T47D (cell line): Measurements from ENCODE around the gene KCNIP3.

Experiments used
- DNase-seq, 2 experiments: peaks; one replicate each; pipeline versions ENCODE4 v3.0.0 to v3.0.0-alpha.2; 2011 to 2012; ENCODE audit warnings: low read depth in 1 of 2, low spot score in 1 of 2
- JUND ChIP-seq: IDR thresholded peaks from 2 replicates; pipeline ENCODE4 v1.6.1; 2012; ENCODE audit warnings: low read depth
- in situ Hi-C: cut with HindIII; loops from 2 replicates; pipeline ENCODE4 v1.10.0; 2016; ENCODE audit warnings: low sequenced_read_pairs, low pct_unique_long_range_greater_than_20kb

Gene KCNIP3

GRCh38 chr2:95276888-95277245, 20.3 kb upstream of the KCNIP3 start:
- TF ChIP-seq JUND: no peak
- in situ Hi-C loops: no loop called here
- no peak for DNase-seq

- TF ChIP-seq JUND: no peak
These were observed 19.8 kb upstream of the KCNIP3 start for GRCh38 chr2:95277246-95277906.

GRCh38 chr2:95278051-95278471, 19.1 kb upstream of the KCNIP3 start:
- no peak for TF ChIP-seq JUND
- DNase-seq: no peak
- in situ Hi-C loops: no loop called here

More at GRCh38 chr2:95277246-95277906, 19.8 kb upstream of the KCNIP3 start:
- in situ Hi-C loops: no loop called here
- peak in 1 of 2 experiments; percentile 54 for DNase-seq

- in situ Hi-C loops: no loop called here
- DNase-seq: no peak
- TF ChIP-seq JUND: no peak
These were observed 18.4 kb upstream of the KCNIP3 start for GRCh38 chr2:95278637-95279225.

GRCh38 chr2:95279435-95280035, 17.6 kb upstream of the KCNIP3 start:
- in situ Hi-C loops: no loop called here
- DNase-seq: no peak
- no peak for TF ChIP-seq JUND

- DNase-seq: no peak
- in situ Hi-C loops: no loop called here
- no peak for TF ChIP-seq JUND
These were observed 16.1 kb upstream of the KCNIP3 start for GRCh38 chr2:95281071-95281470.

- no peak for TF ChIP-seq JUND
- no peak for DNase-seq
- in situ Hi-C loops: no loop called here
These were observed 15.4 kb upstream of the KCNIP3 start for GRCh38 chr2:95281786-95282185.

GRCh38 chr2:95282458-95282857, 14.7 kb upstream of the KCNIP3 start:
- in situ Hi-C loops: no loop called here
- no peak for TF ChIP-seq JUND
- no peak for DNase-seq

GRCh38 chr2:95283562-95283961, 13.6 kb upstream of the KCNIP3 start:
- no peak for DNase-seq
- TF ChIP-seq JUND: no peak
- in situ Hi-C loops: no loop called here

GRCh38 chr2:95284886-95285541, 12.1 kb upstream of the KCNIP3 start:
- DNase-seq: no peak
- TF ChIP-seq JUND: no peak
- in situ Hi-C loops: no loop called here

- TF ChIP-seq JUND: no peak
- DNase-seq: no peak
- in situ Hi-C loops: no loop called here
These were observed 11.6 kb upstream of the KCNIP3 start for GRCh38 chr2:95285542-95285932.

GRCh38 chr2:95287336-95287735, 9.8 kb upstream of the KCNIP3 start:
- in situ Hi-C loops: no loop called here
- no peak for TF ChIP-seq JUND
- DNase-seq: no peak

- DNase-seq: no peak
- TF ChIP-seq JUND: no peak
- in situ Hi-C loops: no loop called here
These were observed 9.3 kb upstream of the KCNIP3 start for GRCh38 chr2:95287806-95288205.
